Measurements from ENCODE around the gene SACS.
"Not testable (repeated sequence)": the region's sequence is repeated elsewhere in the genome, so short reads cannot be mapped to it uniquely, and the experiment has no call there.

Gene SACS

GRCh38 chr13:23455401-23456185, 22.1 kb upstream of the SACS start:
- no peak for DNase-seq

GRCh38 chr13:23453132-23453531, 19.6 kb upstream of the SACS start:
- DNase-seq = no peak

GRCh38 chr13:23450340-23451046, 17.0 kb upstream of the SACS start:
- peak in 1 of 2 experiments; percentile 56 for DNase-seq

- no peak for DNase-seq
Observed at GRCh38 chr13:23449398-23450162, 16.1 kb upstream of the SACS start.

- peak in 1 of 2 experiments; percentile 31 for DNase-seq
Observed at GRCh38 chr13:23447927-23448326, 14.4 kb upstream of the SACS start.

GRCh38 chr13:23445794-23446193, 12.3 kb upstream of the SACS start:
- no peak for DNase-seq

- DNase-seq = no peak
Observed at GRCh38 chr13:23443878-23444277, 10.4 kb upstream of the SACS start.

GRCh38 chr13:23443110-23443509, 9.6 kb upstream of the SACS start:
- DNase-seq = no peak

- no peak for DNase-seq
Observed at GRCh38 chr13:23440821-23441618, 7.5 kb upstream of the SACS start.

GRCh38 chr13:23440324-23440723, 6.8 kb upstream of the SACS start:
- DNase-seq = not testable (repeated sequence)

- no peak for DNase-seq
Observed at GRCh38 chr13:23437916-23438315, 4.4 kb upstream of the SACS start.

- DNase-seq = no peak
Observed at GRCh38 chr13:23436680-23437079, 3.2 kb upstream of the SACS start.

- no peak for DNase-seq
Observed at GRCh38 chr13:23434491-23434890, 989 bp upstream of the SACS start.

- no peak for DNase-seq
Observed at GRCh38 chr13:23432626-23433025, 876 bp downstream of the SACS start.

- DNase-seq = no peak
Observed at GRCh38 chr13:23430664-23431063, 2.8 kb downstream of the SACS start.

- no peak for DNase-seq
Observed at GRCh38 chr13:23427881-23428528, 5.5 kb downstream of the SACS start.

- peak in 1 of 2 experiments; percentile 25 for DNase-seq
Observed at GRCh38 chr13:23427342-23427843, 6.1 kb downstream of the SACS start.

- DNase-seq = no peak
Observed at GRCh38 chr13:23421596-23421995, 11.9 kb downstream of the SACS start.

GRCh38 chr13:23418776-23419683, 14.5 kb downstream of the SACS start:
- DNase-seq = no peak

GRCh38 chr13:23414682-23415081, 18.8 kb downstream of the SACS start:
- DNase-seq = no peak

- no peak for DNase-seq
Observed at GRCh38 chr13:23411706-23412105, 21.8 kb downstream of the SACS start.
